Prostate gland (tissue), 2 donors: ENCODE measurements around the gene SLCO2B1.

Experiments
- POLR2A ChIP-seq: fragments of 450-650 bp; IDR thresholded peaks from one replicate; pipeline ENCODE4 v1.6.1; 2016; ENCODE audit warnings: antibody characterized with exemption, mild to moderate bottlenecking
- TF ChIP-seq, protein P1 (sequence below), 4 experiments: fragments of 200-600 bp in 2 of 4; fragments of 450-650 bp in 2 of 4; sonication (generic) in 2 of 4; IDR thresholded peaks; 1 replicate in 3 of 4; 2 replicates in 1 of 4; pipeline ENCODE4 v1.5.1; 2016 to 2019; ENCODE audit warnings: antibody characterized with exemption in 4 of 4, mild to moderate bottlenecking in 2 of 4, moderate library complexity in 2 of 4

DNA sequence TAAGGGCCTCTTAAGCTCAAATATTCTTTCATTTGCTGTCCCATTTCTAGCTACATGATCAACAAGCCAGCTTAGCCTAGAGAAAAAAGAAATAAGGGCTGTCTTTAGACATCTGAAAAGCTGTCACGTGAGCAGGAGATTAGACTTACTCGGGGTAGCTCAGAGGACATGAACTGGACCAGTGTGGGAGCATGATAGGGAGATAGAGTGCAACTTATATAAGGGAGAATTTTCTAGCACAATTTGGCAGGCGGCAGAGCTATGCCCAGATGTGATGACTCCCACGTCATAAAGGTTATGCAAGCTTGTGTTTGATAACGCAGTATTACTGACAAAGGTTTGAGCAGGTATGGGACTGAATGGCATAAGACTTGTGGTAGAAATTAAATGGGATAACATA, 61.5 kb downstream of the SLCO2B1 start:
- TF ChIP-seq, protein P1, sequence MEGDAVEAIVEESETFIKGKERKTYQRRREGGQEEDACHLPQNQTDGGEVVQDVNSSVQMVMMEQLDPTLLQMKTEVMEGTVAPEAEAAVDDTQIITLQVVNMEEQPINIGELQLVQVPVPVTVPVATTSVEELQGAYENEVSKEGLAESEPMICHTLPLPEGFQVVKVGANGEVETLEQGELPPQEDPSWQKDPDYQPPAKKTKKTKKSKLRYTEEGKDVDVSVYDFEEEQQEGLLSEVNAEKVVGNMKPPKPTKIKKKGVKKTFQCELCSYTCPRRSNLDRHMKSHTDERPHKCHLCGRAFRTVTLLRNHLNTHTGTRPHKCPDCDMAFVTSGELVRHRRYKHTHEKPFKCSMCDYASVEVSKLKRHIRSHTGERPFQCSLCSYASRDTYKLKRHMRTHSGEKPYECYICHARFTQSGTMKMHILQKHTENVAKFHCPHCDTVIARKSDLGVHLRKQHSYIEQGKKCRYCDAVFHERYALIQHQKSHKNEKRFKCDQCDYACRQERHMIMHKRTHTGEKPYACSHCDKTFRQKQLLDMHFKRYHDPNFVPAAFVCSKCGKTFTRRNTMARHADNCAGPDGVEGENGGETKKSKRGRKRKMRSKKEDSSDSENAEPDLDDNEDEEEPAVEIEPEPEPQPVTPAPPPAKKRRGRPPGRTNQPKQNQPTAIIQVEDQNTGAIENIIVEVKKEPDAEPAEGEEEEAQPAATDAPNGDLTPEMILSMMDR (IDR thresholded peaks at IDR 0.05) = no peak
- TF ChIP-seq POLR2A = no peak
